Left renal pelvis (tissue), 4 donors: Measurements from ENCODE around the gene DDX52. TPM values are rescaled to one million over a fixed set of nuclear protein-coding genes. Genes with fewer than 3 reads are reported as not detected.

Experiments
- DNase-seq, 4 donors: peaks; one replicate each; pipeline ENCODE4 v3.0.0-alpha.2; 2013; ENCODE audit warnings: low read depth in 4 of 4, low spot score in 3 of 4
- polyA plus RNA-seq, 4 donors: library from polyadenylated mRNA; unstranded; fragments of 120-200 nt; gene quantifications; one replicate each; pipeline ENCODE4 v1.2.1, GENCODE V29; 2013; ENCODE audit not compliant: insufficient read length in 4 of 4

DDX52 gene
- polyA plus RNA-seq, 4 donors, result 31.0 to 44.8 (median 42.6) TPM

DNA sequence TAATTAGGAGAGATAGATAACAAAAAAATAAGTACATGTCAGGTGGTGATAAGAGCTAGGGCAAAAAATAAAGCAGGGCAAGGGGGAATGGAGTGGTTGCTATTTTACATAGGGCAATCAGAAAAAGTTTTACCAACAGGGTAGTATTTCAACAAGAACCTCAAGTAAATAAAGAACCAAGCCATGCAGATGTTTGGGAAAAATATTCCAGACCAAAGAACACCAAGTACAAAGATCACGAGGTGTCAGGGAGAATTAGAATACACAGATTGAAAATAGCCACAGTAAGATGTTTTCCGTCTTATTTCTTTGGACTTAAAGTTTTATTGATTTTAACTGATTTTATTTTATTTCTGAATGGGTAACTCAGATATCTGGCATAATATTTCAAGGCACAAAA is 45.1 kb downstream of the DDX52 start:
- DNase-seq, result no peak

DNA sequence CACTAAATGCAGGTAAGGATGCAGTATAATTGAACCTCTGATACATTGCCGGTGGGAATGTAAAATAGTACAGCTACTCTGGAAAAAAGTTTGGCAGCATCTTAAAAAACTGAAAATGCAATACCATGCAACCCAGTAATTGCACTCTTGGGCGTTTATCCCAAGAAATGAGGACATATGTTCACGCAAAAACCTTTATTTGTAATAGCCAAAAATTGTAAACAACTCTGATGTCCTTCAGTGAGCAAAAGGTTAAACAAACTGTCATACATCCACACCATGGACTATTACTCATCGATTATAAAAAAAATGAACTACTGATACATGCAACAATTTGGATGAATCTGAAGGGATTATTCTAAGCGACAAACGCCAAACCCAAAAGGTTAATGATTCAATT is 51.0 kb downstream of the DDX52 start:
- no peak for DNase-seq

DNA sequence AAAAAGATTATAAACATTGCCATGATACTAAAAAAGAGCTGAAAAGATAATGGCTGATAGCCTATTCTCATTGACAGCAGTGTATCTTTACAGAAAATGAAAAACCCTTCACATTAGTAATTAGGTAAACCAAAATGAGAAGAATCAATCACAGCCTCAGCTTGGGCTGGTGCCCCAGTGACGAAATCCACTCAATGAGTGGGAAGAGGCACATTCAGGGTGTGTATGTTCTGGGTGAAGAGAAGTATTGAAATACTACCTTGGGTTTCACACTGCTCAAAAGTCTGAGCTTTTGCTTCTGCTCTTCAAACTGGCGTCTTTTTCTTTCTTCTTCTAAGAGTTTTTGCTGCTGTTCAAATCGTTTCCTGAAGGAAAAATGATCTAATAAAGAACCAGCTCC is 58.2 kb downstream of the DDX52 start:
- no peak for DNase-seq

DNA sequence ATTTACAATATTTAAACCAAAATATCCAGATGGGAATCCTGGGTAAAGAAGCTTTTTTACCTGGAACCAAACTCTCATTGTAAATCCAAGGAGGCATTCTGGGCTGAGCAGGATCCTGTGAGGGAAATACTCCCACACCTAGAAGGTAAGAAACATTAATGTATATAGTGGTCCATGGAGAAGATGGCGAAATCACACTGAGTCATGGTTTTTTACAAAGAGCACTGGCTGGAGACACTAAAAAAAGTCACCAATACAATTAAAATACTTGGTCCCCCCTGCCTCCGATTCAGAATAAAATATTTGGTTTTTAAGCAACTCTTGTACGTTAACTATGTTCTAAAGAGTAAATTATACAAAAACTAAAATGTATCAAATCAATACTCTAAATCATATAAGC is 67.0 kb downstream of the DDX52 start:
- no peak for DNase-seq

DNA sequence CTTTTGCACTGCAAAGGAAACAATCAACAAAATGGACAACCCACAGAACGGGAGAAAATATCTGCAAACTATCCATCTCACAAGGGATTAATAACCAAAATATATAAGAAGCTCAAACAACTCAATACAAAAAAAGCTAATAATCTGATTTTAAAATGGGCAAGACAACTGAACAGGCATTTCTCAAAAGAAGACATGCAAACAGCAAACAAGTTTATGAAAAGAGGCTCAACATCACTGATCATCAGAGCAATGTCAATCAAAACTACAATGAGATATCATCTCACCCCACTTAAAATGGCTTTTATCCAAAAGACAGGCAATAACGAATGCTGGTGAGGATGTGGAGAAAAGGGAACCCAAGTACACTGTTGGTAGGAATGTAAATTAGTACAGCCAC is 68.8 kb downstream of the DDX52 start:
- DNase-seq, result no peak

DNA sequence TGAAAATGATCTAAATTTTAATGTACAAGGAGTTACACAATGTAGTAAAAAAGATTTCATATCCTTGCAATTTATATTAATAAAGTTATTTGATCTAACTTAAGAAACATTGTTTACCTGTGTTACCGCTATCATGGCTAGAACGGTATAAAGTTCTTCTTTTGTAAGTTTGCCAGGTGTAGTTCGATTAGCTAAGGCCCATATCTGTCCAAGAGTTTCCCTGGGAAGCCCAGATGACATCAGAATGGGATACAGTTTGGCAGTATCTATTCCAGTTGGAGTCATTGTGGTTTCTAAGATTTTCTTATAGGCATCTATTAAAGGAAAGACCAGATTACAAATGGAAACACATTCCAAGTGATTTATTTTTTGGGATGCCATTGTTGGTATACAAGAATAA is 71.6 kb downstream of the DDX52 start:
- no peak for DNase-seq

DNA sequence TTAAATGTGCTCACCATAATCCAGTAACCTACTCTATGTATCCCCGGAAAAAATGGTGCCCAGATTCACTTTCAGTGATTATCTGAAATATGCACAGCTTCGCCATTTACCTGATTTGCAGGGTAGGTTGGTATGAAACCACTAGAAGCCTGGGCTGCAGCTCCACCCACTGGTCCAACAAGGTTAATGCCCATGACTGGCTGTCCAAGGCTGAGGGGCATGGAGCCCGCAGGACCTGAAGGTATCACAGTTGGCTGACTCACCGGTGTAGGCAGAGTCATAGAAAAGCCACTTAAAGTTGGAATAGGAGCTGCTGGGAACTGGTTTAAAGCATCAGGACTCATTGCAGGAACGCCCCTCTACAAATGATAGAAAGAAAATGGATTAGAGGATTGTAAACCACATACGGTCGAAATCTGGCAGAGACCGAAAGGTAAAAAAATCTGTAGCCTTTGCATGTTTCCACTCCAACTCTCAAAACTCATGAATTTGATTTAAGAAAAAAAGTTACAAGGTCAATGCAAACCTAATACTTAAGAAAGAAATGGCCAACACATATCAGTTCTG is 72.6 kb downstream of the DDX52 start:
- DNase-seq, result peak in 1 of 4 donors; percentile 15

DNA sequence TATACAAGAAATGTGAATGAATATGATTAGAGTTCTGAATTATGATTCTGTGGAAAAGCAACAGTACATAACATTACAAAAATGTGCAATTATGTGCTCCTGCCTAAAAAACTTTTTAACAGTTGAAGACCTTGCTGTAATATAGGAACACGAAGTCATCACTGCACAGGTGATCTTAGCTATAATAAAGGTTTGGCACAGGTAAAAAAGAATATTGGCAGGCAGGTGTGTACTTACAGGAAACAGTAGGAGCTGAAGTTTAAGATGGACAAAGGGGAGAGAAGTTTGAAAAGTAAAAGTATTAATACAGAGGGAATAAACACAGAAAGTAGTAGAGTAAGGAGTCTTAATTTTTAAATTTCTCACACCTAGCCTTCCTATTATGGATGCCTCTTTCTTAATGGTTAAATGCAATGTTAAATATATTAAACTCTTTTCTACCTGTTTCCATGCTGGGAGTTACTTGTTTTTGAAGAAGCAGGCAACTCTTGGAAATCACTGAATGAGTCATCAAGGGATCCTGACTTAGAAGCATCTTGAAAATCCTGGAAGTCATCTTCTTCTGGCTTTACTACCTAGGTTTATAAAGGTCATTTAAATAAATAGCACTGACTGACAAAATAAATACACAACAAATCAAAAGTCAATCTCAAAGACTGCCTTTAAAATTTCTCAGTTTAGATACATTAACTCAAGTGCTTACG is 74.7 kb downstream of the DDX52 start:
- no peak for DNase-seq

DNA sequence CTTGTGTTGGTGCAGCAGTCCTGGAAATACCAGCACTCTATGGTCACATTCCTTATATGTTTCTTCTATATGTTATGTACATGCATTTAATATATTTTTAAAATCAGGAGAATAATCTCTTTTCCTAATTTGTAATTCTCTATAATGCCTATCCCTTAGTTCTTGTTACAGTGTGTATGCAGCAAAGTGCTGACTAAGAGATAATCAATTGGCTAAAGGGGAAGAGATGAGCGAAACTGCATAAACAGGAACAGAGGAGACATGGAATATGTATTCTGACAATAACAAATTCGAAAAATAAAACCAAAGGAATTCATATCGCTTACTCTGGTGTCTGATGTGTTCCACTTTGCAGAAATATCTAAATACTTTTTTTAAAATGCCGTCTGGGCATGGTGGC is 75.7 kb downstream of the DDX52 start:
- DNase-seq, result no peak

DNA sequence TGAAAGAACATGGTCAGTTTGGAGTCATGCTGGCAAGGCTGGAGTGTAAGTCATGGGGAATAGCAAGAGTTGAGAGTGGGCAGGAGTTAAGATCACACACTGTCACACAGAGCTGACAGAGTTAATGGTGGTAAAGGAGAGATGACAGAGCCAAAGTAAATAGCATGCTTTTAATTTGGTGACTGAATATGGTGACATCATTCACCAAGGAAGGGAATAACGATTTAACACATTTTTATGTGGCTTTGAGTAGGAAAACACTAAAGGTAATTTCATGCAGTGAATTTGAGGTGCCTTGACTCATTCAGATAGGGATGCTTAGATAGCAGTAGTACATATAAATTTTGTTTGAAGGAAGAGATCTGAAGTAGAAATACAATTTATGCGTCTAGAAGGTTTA is 76.1 kb downstream of the DDX52 start:
- no peak for DNase-seq

DNA sequence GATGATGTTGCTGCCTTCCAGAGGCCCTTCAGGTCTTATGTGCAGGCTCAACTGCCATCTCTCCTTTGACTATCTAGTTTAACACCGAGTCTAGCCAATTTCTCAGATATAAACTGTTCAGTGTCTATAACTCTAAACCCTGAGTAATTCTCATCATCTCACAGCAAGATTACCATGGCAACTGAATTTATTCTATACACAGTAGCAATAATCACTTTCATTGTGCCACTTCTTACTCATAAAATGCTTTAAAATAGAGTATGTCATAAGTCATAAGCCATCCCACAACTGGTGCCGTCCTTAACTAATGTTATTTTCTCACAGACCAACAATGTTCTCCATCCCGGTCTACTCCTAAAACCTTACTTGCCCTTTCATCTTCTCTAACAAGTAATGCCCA is 79.0 kb downstream of the DDX52 start:
- DNase-seq, result no peak

DNA sequence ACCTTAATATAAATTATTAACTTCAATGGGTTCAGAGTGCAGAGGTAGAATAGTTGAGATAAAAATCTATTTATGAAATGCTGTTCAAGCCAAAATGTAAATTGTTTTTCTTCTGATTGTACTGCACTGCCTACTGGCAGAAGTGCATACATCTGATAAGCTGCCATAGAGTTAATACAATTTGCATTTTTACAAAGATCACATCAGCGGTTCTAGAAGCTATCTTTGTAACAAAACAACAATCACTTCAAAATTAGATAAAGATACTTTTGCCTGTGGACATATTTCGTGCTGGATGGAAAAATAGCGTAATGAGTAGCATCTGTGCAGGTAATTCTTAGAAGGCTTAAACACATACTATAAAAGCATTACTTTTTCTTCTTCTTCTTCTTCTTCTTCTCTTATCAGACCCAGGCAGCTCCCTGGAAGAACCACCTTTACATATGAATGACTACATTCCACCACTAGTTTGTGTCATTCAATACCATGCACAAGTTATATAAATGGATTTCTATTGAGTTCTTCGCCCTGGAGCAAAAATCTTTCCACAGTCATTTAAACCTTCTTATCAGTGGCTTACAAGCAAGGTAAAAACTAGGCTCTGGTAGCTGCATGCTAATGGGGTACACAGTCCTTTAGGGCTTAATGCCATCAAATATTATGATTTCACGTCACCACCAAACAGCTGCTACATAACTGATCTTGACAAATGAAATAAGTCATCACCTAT is 81.1 kb downstream of the DDX52 start:
- no peak for DNase-seq

Other genes starting within 250 kb of the DDX52 start
- 10 to 100 TPM; 37.4 to 46.2 (median 42.6) TPM for gene ACACA, start 236.6 kb downstream of the DDX52 start, polyA plus RNA-seq
- gene TADA2A, start 236.6 kb downstream of the DDX52 start, polyA plus RNA-seq, result 10 to 100 TPM; 16.6 to 28.8 (median 21.6) TPM
- gene DUSP14, start 153.6 kb downstream of the DDX52 start, polyA plus RNA-seq, result 10 to 100 TPM; 13.1 to 17.1 (median 13.4) TPM
- 10 to 100 TPM; 32.6 to 47.8 (median 43.6) TPM for gene SYNRG, start 34.0 kb downstream of the DDX52 start, polyA plus RNA-seq
- 100 to 1,000 TPM in 3 of 4 donors, 1 to 10 TPM in 1; 1.5 to 122 (median 114) TPM for gene HNF1B, start 101.6 kb upstream of the DDX52 start, polyA plus RNA-seq